HL-60 (cell line): Measurements from ENCODE around the gene OR2L3.
"Not testable (repeated sequence)": the region's sequence is repeated elsewhere in the genome, so short reads cannot be mapped to it uniquely, and the experiment has no call there.

ENCODE experiments used
- DNase-seq, 2 experiments: peaks; one replicate each; pipeline ENCODE4 v3.0.0-alpha.2; 2010 to 2020; ENCODE audit warnings: low read depth in 1 of 2, low spot score in 1 of 2
- H3K27ac ChIP-seq: fragments of 250-450 bp; sonication (Bioruptor Pico); replicated peaks from 2 replicates; pipeline ENCODE4 v1.5.1; 2020; ENCODE audit warnings: mild to moderate bottlenecking, moderate library complexity
- H3K27me3 ChIP-seq: fragments of 250-450 bp; sonication (Bioruptor Pico); 2 replicates; pipeline ENCODE4 v1.5.1; 2021; ENCODE audit warnings: mild to moderate bottlenecking, moderate library complexity; ENCODE audit not compliant: insufficient read depth, poor library complexity, severe bottlenecking
- H3K4me3 ChIP-seq: replicated peaks from 2 replicates; pipeline ENCODE4 v1.5.1; 2011; ENCODE audit warnings: mild to moderate bottlenecking, control low read depth, low read length; ENCODE audit not compliant: insufficient read depth
- GABPA ChIP-seq: IDR thresholded peaks from 2 replicates; pipeline ENCODE4 v1.6.1; 2012; ENCODE audit warnings: low read depth
- POLR2AphosphoS5 ChIP-seq: IDR thresholded peaks from 2 replicates; pipeline ENCODE4 v1.6.1; 2012; ENCODE audit warnings: low read depth
- SPI1 ChIP-seq: IDR thresholded peaks from 2 replicates; pipeline ENCODE4 v1.6.1; 2012; ENCODE audit warnings: low read depth, mild to moderate bottlenecking, borderline replicate concordance
- TF ChIP-seq, protein P1 (sequence below): IDR thresholded peaks from one replicate; pipeline ENCODE4 v1.5.1; 2011; ENCODE audit warnings: low read length, control low read depth, inconsistent platforms; ENCODE audit not compliant: insufficient read depth
- TF ChIP-seq, protein P2 (sequence below): IDR thresholded peaks from 2 replicates; pipeline ENCODE4 v1.6.1; 2012; ENCODE audit warnings: low read depth; ENCODE audit not compliant: insufficient replicate concordance

OR2L3 gene

DNA sequence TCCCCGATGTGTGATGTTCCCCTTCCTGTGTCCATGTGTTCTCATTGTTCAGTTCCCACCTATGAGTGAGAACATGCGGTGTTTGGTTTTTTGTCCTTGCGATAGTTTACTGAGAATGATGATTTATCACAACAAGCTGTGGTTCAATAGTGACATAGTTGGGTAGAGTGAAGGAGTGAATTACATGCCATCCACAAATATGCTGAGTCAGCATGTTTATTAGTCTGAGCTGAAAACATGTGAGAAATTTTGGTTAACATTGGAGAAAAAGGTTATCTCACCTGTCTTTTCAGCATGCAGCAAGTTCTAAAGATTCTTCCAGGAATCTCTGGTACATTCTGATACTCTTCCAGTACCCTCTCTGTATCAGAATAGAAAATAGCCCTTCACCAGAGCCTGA is 19.0 kb downstream of the OR2L3 start:
- no peak overlapping the region for H3K4me3 ChIP-seq
- no peak overlapping the region for H3K27ac ChIP-seq
- no peaks in the 10 kb centered on the region for H3K27me3 ChIP-seq
- TF ChIP-seq, protein P1, sequence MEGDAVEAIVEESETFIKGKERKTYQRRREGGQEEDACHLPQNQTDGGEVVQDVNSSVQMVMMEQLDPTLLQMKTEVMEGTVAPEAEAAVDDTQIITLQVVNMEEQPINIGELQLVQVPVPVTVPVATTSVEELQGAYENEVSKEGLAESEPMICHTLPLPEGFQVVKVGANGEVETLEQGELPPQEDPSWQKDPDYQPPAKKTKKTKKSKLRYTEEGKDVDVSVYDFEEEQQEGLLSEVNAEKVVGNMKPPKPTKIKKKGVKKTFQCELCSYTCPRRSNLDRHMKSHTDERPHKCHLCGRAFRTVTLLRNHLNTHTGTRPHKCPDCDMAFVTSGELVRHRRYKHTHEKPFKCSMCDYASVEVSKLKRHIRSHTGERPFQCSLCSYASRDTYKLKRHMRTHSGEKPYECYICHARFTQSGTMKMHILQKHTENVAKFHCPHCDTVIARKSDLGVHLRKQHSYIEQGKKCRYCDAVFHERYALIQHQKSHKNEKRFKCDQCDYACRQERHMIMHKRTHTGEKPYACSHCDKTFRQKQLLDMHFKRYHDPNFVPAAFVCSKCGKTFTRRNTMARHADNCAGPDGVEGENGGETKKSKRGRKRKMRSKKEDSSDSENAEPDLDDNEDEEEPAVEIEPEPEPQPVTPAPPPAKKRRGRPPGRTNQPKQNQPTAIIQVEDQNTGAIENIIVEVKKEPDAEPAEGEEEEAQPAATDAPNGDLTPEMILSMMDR: no peak
- TF ChIP-seq GABPA: no peak
- TF ChIP-seq POLR2AphosphoS5: no peak
- TF ChIP-seq SPI1: no peak
- TF ChIP-seq, protein P2, sequence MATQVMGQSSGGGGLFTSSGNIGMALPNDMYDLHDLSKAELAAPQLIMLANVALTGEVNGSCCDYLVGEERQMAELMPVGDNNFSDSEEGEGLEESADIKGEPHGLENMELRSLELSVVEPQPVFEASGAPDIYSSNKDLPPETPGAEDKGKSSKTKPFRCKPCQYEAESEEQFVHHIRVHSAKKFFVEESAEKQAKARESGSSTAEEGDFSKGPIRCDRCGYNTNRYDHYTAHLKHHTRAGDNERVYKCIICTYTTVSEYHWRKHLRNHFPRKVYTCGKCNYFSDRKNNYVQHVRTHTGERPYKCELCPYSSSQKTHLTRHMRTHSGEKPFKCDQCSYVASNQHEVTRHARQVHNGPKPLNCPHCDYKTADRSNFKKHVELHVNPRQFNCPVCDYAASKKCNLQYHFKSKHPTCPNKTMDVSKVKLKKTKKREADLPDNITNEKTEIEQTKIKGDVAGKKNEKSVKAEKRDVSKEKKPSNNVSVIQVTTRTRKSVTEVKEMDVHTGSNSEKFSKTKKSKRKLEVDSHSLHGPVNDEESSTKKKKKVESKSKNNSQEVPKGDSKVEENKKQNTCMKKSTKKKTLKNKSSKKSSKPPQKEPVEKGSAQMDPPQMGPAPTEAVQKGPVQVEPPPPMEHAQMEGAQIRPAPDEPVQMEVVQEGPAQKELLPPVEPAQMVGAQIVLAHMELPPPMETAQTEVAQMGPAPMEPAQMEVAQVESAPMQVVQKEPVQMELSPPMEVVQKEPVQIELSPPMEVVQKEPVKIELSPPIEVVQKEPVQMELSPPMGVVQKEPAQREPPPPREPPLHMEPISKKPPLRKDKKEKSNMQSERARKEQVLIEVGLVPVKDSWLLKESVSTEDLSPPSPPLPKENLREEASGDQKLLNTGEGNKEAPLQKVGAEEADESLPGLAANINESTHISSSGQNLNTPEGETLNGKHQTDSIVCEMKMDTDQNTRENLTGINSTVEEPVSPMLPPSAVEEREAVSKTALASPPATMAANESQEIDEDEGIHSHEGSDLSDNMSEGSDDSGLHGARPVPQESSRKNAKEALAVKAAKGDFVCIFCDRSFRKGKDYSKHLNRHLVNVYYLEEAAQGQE: no peak
- no peak for DNase-seq

DNA sequence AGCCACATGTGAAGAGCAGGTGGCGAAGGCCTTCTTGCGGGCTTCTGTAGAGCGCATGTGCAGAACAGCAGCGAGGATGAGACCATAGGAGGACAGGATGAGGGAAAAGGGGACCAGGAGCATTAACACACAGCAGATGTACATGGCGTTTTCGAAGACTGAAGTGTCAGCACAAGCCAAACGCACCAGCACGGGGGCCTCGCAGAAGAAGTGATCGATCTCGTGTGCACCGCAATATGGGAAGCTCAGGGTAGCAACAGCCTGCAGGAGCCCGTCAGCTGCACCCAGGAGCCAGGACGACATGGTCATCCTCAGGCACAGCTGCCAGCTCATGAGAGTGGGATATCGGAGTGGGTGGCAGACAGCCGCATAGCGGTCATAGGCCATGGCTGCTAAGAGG is 37.2 kb downstream of the OR2L3 start:
- not testable (repeated sequence) for H3K27me3 ChIP-seq, H3K27ac ChIP-seq, H3K4me3 ChIP-seq, DNase-seq

DNA sequence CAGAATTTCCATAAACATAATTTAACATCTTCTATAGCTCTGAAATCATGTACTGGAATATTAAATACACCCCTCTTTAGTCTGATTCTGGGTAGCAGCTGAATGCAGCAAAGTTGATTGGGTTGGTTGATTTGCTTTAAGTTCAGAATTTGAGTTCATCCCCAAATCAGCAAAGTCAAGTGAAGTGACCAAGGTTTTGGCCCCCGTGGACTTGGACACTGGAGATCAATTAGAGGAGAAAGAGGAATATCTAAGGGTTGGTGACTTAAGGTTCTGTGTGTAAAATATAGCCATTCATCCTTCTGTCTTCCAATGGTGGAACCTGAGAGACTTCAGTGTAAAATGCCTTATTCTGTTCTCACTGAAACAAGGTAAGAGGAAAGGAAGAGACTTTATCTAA is 48.2 kb downstream of the OR2L3 start, which contains the start of gene OR2L13:
OR2L13 (plus strand) TSS at position 301 of the 400 bp plus-strand sequence. CDS start 4,192 bp downstream, outside the sequence.
- H3K4me3 ChIP-seq: no peak within 1 kb of the TSS
- H3K27me3 ChIP-seq: no peaks in the 10 kb centered on the region
- H3K27ac ChIP-seq: no peak within 1 kb of the TSS
- no peak for TF ChIP-seq GABPA
- no peak for TF ChIP-seq POLR2AphosphoS5
- TF ChIP-seq, protein P1: no peak
- no peak for TF ChIP-seq SPI1
- TF ChIP-seq, protein P2: no peak
- no peak for DNase-seq

DNA sequence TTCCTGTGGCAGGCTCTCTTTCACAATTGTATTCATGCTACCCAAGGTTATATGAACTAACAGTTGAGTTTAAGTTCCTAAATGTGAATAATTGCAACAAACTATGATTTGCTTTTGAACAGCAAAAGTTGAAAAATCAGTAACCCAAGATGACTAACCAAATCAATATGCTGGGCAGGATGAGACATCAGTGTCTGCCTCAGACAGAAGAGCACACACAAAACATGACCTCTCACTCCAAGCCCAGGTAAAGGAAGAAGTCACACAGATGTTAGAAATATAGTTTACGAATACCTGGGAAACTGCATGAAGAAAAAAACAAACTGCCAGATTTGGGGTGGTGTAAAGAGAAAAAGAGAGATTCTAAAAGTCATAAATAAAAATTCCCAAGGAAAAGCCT is 51.9 kb downstream of the OR2L3 start:
- DNase-seq: no peak
- Histone ChIP-seq H3K27ac (no peak overlapping the region), H3K4me3 (no peak overlapping the region), H3K27me3 (no peaks in the 10 kb centered on the region)
- TF ChIP-seq POLR2AphosphoS5 (no peak), SPI1 (no peak), GABPA (no peak)
- TF ChIP-seq, protein P2: no peak
- TF ChIP-seq, protein P1: no peak
